ENCODE data around the gene MPPED1.

MPPED1 gene

GRCh38 chr22:43540529-43540923, 128.7 kb downstream of the MPPED1 start:
- no peak for DNase-seq (ENCODE audit: extremely low read depth, low read depth)
- H3K4me3 ChIP-seq (replicated peaks; ENCODE audit: low read depth, low read length): no peak overlapping the region
- no peak for TF ChIP-seq CTCF (IDR thresholded peaks at IDR 0.05; ENCODE audit: low read depth, low read length, missing control alignments)

DNA sequence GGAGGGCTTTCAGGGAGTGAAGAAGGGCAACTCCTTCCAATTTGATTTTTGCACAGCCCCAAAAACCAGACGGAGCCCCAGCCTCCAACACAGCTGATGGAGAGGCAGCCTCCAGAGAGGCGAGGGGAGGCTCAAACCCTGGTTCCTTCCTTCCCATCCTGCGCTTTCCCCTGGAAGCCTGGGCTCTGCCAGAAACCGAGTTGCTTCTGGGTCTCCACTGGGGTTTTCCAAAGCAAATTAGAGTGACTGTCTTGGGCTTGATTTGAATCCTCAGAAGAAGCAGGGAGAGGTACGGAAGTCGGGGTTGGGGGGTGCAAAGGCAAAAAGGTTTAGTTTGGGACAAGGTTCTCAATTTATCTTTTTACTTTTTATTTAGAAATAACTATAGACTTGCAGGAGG, 129.2 kb downstream of the MPPED1 start:
- no peak for DNase-seq (ENCODE audit: extremely low read depth, low read depth)
- H3K4me3 ChIP-seq (replicated peaks; ENCODE audit: low read depth, low read length): no peak overlapping the region
- TF ChIP-seq CTCF (IDR thresholded peaks at IDR 0.05; ENCODE audit: low read depth, low read length, missing control alignments): no peak

DNA sequence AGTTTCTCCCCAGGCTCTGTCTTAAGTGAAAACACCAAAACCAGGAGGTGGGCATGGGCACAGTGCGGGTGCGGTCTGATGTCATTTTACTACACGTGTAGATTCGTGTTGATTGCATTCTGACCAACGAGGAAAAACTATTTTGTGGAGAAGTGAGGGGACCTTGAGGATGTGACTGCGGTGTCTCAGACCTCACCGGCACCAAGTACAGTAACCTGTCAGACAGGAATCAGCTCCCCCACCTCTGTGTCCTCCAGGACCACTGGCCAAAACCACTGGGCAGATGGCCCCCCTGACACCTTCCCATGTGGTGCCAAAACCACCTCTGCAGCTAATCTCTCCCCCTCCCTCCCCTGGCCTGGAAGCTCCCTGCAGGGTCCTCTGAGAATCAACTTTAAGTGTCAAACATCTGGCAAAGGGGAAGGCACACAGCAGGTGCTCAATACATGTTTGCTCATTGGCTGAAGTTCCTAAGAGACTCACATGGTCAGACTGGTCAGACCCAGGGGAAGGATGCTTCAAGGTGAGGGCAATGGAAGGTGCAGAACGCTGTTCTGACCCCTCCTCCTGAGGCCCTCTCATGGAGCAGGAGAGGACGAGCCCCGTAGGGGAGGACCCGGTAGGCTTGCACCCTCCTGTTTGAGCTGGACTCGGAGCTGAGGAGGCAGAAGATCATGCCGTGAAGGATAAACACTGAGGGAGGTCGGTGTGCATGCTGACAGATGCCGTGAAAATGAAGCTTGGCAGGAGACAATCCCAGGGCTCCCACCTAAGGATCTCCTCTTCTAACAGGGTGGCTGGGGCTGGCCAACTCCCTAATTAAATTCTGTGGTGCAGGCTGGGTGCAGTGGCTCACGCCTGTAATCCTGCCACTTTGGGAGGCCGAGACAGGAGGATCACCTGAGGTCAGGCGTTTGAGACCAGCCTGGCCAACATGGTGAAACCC, 129.9 kb downstream of the MPPED1 start:
- H3K4me3 ChIP-seq (replicated peaks; ENCODE audit: low read depth, low read length): no peak overlapping the region
- no peak for TF ChIP-seq CTCF (IDR thresholded peaks at IDR 0.05; ENCODE audit: low read depth, low read length, missing control alignments)
- no peak for DNase-seq (ENCODE audit: extremely low read depth, low read depth)

DNA sequence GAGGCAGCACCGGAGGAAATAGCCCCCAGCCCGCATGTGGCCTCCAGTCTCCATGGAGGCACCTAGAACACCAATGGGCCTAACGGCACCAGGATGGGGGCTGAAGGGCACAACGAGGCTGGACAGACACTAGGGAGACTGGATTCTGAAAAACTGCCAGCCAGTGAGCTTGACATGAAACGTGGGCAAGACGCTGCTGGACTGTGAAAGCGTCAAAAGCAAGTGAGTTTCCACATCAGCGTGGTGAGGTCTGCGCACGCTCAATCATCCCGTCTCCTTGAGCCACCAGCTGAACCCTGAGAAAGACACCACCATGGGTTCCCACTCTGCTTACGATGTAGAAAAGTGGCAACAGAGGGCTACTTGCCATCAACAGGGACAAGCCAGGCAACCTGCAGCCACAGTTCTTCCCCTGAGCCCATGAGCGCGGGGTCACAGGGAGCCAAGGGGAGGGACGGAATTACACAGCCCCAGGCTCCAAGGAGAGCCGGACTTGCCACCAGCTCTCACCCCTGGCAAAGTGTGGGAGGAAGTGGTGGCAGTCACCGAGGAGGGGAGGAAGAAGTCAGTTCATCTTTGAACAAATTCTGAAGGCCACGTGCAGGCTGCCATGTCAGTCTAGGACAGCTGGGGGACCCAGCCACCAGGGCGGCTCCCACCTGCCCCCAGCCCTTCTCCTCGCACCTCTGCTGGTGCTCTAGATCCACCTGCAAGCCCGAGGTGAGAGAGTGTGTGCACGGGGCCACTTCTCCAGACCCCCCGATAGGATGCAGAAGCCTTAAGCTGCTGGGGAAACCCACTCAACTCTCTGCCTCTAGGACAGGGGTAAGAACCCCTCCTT, 131.1 kb downstream of the MPPED1 start:
- DNase-seq (ENCODE audit: extremely low read depth, low read depth): no peak
- H3K4me3 ChIP-seq (replicated peaks; ENCODE audit: low read depth, low read length): no peak overlapping the region
- TF ChIP-seq CTCF (IDR thresholded peaks at IDR 0.05; ENCODE audit: low read depth, low read length, missing control alignments): no peak

DNA sequence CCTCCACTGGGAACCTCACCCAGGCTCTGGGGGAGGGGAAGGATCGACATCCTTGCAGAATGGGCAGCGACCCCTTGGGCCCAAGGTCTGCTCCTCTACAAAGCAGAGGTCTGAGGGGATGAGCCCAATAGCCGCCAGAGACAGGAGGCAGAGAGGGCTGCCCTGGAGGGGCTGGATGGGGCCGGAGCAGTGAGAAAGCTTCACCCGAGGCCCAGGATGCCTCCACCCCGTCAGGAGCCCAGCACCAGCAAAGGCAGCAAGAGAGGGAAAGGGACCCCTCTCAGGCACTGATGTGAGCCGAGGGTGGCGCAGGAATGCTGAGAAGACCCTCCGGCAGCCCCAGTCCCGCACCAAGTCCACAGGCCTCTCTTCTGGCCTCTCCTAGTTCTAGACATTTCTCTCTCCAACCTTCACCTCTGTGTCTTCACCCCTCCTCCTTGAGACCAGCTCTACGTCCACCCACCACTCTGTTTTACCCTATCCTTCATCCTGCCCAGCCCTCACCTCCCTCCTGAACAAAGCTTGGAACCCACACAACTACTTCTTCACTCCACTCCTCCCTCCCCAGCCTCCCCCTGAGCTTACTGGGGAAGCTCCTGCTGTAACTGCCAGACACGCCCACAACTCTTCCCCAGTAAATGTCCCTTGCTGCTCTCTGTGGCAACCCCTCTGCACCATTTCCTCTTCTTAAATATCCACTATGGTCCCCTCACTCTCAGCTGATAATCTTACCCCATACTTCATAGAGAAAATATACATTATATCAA, 131.9 kb downstream of the MPPED1 start:
- no peak for TF ChIP-seq CTCF (IDR thresholded peaks at IDR 0.05; ENCODE audit: low read depth, low read length, missing control alignments)
- DNase-seq (ENCODE audit: extremely low read depth, low read depth): no peak

DNA sequence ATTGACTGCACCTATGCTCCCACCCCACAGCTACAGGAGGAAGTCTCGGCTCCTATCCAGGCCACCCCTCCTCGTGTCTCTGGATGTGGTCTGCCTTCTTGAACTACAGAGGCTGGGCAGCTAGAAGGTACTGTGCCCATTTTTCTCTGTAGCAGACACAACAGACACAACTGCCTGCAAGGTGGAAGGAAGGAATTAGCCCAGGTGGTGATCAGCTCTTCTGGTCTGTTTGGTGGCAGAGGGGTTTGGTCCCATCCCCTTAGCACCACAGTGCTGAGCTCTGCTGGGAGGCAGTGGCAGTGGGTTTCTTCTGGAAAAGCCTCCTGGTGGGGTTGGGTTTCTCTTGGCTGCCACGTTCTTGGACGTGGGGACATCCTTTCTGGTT, 132.5 kb downstream of the MPPED1 start:
- TF ChIP-seq CTCF (IDR thresholded peaks at IDR 0.05; ENCODE audit: low read depth, low read length, missing control alignments): no peak
- DNase-seq (ENCODE audit: extremely low read depth, low read depth): no peak
- H3K4me3 ChIP-seq (replicated peaks; ENCODE audit: low read depth, low read length): no peak overlapping the region

More for the DNA sequence above, 131.9 kb downstream of the MPPED1 start:
- no peak overlapping the region for H3K4me3 ChIP-seq (replicated peaks; ENCODE audit: low read depth, low read length)

Measured in HFF-Myc (cell line).